Endometrium (tissue), 2 donors: Measurements from ENCODE around the gene CDH13.

ENCODE experiments used
- FAIRE-seq: peaks from 2 replicates; lab custom pipeline; 2012; peaks lifted over from hg19 to GRCh38; lab: Jason Lieb, UNC
- donor health status: control.
- donor health status: control.

Gene CDH13

DNA sequence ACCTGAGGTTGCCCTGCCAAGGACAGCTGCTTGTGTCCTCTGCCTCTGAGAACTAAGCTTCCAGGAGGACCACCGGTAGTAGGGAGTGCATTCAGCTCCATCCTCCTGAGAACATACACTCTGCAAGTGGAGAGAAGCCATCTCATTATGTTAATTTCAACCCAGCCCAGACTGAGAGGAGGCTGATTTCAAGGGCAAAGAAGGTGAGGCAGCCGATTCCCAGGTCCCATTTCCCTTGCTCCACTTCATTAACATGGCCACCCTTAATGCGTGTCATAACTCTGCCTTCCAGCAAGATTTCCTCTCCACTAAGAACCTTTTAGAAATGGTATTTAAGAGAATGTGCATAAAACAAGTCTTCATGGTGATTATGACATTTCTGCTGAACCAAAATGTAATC lies 72.5 kb downstream of the CDH13 start:
- FAIRE-seq = no peak

- no peak for FAIRE-seq
Observed at GRCh38 chr16:82699711-82700495, 73.1 kb downstream of the CDH13 start.

- FAIRE-seq = no peak
Observed at GRCh38 chr16:82700541-82701235, 73.9 kb downstream of the CDH13 start.

GRCh38 chr16:82701442-82701955 lies 74.7 kb downstream of the CDH13 start:
- FAIRE-seq = no peak

DNA sequence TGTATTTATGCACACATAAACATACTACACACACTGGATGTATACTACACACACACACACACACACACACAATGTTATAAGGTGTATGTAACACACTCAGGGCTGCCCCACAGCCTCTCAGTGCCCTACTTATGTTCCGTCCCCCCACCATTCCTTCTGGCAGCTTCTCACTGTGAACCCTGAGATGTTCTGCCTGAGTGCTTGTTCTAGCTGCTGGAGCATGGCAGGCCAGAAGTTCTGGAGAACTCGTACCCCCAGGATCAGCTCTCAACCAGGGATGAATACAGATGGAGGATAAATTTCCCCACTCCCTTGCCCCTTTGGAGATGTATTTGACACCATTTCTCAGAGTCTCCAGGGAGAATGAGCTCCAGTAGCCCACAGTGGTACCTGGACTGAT lies 76.4 kb downstream of the CDH13 start:
- no peak for FAIRE-seq

DNA sequence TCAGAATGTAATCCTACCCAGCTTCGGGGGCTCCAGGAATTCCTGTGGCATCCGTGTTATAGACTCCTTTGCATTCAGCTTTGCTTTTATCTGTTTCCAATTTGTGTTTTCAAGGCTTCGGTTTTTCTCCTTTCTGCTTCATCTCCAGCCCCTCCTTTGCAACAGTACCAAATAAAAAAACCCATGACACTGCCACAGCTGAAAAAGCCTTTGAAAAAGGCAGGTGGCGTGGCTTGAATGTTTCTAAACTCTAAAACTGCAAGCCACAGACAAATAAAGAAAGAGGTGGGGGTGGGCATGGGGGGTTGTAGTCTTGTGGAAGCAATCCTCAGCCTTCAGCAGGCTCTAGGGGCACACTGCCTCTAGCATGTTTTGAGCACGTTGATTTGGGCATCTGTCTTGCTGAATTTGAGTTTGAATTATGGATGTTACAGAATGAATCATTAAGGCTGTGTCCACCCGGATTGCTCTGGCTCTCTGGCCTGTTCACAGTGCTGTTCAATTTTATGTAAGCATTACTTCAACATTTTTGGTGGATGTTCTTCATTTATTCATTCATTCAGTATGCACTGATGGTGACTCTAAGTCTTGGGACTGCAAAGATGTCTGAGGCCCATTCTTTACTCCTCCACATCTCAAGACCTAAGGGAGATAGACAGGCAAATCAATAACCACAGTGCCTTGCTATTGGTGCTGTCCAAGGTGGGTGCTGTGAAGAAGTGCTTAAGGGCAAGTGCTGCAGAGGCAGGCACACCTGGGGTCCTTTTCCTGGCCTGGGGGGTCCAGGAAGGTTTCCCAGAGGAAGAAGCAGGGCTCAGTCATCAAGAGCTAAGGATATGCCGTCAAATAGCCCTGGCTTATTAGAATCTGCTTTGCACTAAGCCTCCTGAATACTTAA lies 77.4 kb downstream of the CDH13 start:
- no peak for FAIRE-seq

DNA sequence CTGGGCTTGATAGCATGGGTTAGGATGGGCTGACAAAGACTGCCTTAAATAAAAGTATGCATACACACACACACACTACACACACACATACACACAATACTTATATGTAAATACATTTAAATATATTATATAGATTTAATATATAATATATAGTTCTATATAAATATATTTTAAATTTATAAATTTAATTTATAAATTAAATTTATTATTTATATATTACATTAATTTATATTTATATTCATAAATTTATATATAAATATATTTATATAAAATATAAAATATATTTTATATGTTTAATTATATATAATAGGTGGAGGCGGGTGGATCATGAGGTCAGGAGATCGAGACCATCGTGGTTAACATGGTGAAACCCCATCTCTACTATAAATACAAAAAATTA lies 83.2 kb downstream of the CDH13 start:
- FAIRE-seq = peak; percentile 64

- FAIRE-seq = no peak
Observed at GRCh38 chr16:82713778-82714177, 87.0 kb downstream of the CDH13 start.

DNA sequence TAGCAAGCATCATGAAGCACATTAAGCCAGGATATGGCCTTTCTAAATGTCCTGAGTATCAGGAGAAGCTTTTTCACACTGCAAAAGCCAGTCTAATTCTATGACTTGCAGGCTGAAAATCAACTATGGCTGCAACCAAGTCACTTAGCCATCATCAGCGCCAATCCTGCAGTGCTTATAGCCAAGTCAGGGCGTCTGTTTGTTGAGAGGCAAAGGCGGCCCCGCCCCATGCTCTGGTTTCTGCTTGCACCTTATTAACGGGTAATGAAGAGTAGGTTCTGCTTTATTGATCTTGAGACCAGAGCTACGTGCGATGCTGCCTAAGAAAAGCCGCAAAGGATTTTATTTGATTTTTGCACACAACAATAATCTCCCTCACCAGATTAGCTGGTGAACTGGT lies 88.4 kb downstream of the CDH13 start:
- no peak for FAIRE-seq

GRCh38 chr16:82715833-82716232 lies 89.1 kb downstream of the CDH13 start:
- no peak for FAIRE-seq

- no peak for FAIRE-seq
Observed at GRCh38 chr16:82716361-82716855, 89.6 kb downstream of the CDH13 start.

DNA sequence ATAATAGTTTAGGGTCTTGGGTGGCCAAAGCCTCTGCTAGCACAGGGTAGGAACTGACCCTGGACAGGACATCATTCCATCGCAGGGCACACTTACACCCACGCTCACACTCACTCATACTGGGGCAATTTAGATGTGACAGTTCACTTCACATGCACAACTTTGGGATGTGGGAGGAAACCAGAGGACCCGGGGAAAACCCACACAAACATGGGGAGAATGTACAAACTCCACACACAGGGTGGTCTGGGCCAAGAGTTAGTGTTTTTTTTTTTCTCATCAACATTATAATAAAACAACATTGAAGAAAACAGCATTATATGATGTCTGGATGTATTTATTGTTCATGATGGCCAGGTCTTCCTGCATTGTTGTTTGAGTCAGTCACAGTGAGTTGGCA lies 93.6 kb downstream of the CDH13 start:
- FAIRE-seq = no peak

DNA sequence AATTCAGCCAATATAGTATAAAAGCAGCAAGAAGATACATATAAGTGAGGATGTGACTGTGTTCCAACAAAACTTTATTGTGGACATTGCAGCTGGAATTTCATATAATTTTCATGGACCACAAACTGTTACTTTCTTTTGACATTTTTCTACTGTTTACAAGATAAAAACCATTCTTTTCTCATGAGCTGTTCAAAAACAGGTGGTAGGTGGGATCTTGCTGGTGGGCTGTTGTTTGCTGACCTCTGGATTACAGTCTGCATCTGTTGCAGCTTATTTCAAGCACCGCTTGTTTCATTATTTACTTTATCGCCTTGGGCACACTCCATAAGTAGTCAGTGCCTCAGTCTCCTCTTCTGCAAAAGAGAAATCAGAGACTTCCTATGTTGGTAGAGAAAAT lies 99.5 kb downstream of the CDH13 start:
- FAIRE-seq = no peak

GRCh38 chr16:82728901-82729300 lies 102.1 kb downstream of the CDH13 start:
- FAIRE-seq = no peak

DNA sequence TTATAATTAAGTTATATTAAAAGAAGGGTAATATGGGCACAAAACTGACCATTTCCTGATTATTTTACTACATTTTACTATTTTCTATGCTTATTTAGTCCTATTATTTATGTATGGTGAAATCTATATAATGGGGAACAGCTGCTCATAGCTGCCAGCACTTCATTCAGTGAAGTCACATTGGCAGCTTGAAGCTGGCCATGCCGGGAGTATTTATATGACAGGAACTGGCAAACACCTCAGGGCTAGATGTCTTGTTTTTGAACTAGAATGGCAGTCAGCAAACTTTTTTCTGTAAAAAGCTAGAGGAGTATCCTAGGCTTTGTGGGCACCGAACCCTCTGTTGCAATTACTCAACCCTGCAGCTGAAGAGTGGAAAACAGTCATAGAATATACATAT lies 104.1 kb downstream of the CDH13 start:
- no peak for FAIRE-seq

GRCh38 chr16:82732461-82732860 lies 105.7 kb downstream of the CDH13 start:
- FAIRE-seq = no peak

DNA sequence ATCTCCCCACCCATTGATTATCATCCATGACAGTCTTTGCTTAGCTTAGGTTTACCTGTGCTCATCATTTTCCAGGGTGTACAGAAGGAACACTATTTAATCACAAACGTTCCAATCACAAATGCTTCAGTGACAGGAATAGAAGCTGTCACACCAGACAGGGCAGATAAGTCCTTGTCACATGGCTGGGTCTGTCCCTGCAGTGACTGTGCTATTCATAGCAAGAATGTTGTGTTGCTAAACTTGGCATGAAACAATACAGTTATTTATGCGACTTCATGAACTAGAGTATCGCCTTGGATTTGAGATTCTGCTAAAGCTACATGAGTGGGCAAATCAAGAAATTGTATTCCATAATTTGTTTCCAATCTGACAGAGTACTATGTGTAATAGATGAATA lies 108.4 kb downstream of the CDH13 start:
- FAIRE-seq = no peak

- FAIRE-seq = no peak
Observed at GRCh38 chr16:82735673-82736091, 108.9 kb downstream of the CDH13 start.

DNA sequence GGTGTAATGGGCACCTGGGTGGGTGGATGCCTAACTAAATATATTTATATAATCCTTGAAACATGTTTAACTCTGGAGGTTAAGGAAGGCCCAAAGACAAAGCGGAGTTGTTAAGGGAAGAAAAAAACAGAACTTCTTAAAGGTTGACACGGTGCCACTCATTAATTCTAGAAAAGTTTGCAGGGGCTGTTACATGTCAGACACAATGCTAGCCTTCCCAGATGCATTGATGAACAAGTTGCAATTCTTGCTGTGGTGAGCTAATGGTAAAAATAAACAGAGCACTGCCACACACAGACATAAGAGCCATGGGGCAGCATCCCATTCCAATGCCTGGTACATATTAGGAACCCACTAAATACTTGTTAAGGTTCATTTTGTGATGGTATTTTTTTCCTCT lies 109.5 kb downstream of the CDH13 start:
- no peak for FAIRE-seq

GRCh38 chr16:82738699-82739098 lies 111.9 kb downstream of the CDH13 start:
- no peak for FAIRE-seq

DNA sequence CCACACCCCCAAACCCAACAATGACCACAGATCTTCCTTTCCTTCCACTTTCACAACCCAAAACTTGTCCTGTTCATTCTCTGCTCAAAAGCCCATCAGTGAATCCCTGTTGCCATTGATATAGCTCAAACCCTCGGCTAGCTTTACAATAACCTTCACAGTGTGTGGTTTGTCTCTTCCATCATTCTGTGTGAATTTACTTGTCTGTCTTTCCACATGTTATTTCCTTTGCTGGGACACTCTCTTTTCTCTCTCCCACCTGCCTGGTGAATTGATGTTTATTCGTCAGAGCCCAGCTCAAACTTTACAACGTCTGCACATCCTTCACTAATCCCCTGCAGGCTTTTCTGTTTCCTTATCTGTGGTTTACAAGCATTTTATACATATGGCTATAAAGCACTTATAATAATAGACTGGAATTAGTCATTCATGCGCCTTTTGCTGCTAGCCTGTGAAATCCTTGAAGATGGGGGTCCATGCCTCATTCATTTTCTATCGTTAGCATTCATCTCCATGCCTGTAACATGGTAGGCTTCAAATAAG lies 114.4 kb downstream of the CDH13 start:
- FAIRE-seq = no peak

- FAIRE-seq = no peak
Observed at GRCh38 chr16:82744958-82745357, 118.2 kb downstream of the CDH13 start.
